Heart left ventricle (tissue), 13 donors: ENCODE data around the gene ZNF410.

ENCODE experiments used
- POLR2A ChIP-seq, 2 donors: fragments of 450-650 bp; IDR thresholded peaks; one replicate each; pipeline ENCODE4 v1.6.1; 2017; ENCODE audit warnings: antibody characterized with exemption in 2 of 2, mild to moderate bottlenecking in 2 of 2, moderate library complexity in 2 of 2
- TF ChIP-seq, protein P1 (sequence below), 12 donors: fragments of 200-600 bp; sonication (generic) in 4 of 12; IDR thresholded peaks; one replicate each; pipeline versions ENCODE4 v1.5.0 to v1.8.0; 2018 to 2022; ENCODE audit warnings: antibody characterized with exemption in 12 of 12, mild to moderate bottlenecking in 5 of 12
- donor health status: ischemic (EF 13 %, LVEDD 7.1; RV severe dilation, severe dysfunction).
- donor health status: DM: no; HTN: yes; CAD: no.
- donor health status: DM: no; HTN: no; CAD: no.
- donor health status: ischemic (EF 25% LVEDD 6.9; RV normal size, moderate dysfunction).
- donor health status: ischemic (EF 25% LVEDD 5.7; RV mildly dilated, moderate dysfunction).
- donor health status: ischemic (EF 35%, LVEDD 5.7; RV mildly dilated, moderate dysfunction).
- donor health status: nonischemic (EF 11% LVEDD 7.7; RV severe dilation, severe dysfunction).
- donor health status: DM: yes; HTN: yes; CAD: no.
- donor health status: PGD.
- donor health status: ischemic (EF 29% LVEDD 5.4; RV normal size, mild dysfunction).
- donor health status: nonischemic (EF 23%, LVEDD 6.1; RV moderate dilation, normal function).

DNA sequence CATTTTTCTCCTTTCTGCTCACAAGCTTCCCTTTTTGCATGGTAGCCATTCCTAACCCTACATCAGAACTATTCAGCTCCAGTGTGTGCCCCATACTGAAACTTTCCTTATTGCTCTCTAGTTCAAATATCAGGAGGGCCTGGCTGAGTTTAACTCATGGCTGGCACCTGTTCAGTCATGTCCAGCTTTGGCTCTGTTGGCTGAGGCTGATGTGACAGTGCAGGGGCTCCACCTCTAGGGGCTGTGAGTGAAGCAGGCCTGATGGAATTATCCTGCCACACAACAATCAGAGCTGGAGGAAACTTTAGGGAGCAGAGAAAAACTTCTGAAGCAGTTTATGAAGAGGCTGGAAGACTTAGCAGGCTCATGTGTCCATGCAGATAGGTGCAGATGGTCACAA lies 71.9 kb downstream of the ZNF410 start:
- TF ChIP-seq, protein P1, sequence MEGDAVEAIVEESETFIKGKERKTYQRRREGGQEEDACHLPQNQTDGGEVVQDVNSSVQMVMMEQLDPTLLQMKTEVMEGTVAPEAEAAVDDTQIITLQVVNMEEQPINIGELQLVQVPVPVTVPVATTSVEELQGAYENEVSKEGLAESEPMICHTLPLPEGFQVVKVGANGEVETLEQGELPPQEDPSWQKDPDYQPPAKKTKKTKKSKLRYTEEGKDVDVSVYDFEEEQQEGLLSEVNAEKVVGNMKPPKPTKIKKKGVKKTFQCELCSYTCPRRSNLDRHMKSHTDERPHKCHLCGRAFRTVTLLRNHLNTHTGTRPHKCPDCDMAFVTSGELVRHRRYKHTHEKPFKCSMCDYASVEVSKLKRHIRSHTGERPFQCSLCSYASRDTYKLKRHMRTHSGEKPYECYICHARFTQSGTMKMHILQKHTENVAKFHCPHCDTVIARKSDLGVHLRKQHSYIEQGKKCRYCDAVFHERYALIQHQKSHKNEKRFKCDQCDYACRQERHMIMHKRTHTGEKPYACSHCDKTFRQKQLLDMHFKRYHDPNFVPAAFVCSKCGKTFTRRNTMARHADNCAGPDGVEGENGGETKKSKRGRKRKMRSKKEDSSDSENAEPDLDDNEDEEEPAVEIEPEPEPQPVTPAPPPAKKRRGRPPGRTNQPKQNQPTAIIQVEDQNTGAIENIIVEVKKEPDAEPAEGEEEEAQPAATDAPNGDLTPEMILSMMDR (IDR thresholded peaks at IDR 0.05): no peak
- TF ChIP-seq POLR2A (IDR thresholded peaks at IDR 0.05): no peak
